ENCODE measurements around the gene CPLX1.

CPLX1 gene

GRCh38 chr4:835148-836002, 9.4 kb upstream of the CPLX1 start:
- in situ Hi-C loops (cut with HindIII; ENCODE audit: low pct_ligation_motif_present, low sequenced_read_pairs): no loop called here
- Histone ChIP-seq H3K4me3 (ENCODE audit: low read depth, low read length) (no peak overlapping the region), H3K27ac (no peak overlapping the region), H3K36me3 (replicated peaks) (no peaks in the 10 kb centered on the region), H3K27me3 (replicated peaks) (no peaks in the 10 kb centered on the region)
- TF ChIP-seq, protein P1, sequence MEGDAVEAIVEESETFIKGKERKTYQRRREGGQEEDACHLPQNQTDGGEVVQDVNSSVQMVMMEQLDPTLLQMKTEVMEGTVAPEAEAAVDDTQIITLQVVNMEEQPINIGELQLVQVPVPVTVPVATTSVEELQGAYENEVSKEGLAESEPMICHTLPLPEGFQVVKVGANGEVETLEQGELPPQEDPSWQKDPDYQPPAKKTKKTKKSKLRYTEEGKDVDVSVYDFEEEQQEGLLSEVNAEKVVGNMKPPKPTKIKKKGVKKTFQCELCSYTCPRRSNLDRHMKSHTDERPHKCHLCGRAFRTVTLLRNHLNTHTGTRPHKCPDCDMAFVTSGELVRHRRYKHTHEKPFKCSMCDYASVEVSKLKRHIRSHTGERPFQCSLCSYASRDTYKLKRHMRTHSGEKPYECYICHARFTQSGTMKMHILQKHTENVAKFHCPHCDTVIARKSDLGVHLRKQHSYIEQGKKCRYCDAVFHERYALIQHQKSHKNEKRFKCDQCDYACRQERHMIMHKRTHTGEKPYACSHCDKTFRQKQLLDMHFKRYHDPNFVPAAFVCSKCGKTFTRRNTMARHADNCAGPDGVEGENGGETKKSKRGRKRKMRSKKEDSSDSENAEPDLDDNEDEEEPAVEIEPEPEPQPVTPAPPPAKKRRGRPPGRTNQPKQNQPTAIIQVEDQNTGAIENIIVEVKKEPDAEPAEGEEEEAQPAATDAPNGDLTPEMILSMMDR (IDR thresholded peaks at IDR 0.05; ENCODE audit: low read depth, low read length, missing control alignments): no peak
- no peak for DNase-seq

DNA sequence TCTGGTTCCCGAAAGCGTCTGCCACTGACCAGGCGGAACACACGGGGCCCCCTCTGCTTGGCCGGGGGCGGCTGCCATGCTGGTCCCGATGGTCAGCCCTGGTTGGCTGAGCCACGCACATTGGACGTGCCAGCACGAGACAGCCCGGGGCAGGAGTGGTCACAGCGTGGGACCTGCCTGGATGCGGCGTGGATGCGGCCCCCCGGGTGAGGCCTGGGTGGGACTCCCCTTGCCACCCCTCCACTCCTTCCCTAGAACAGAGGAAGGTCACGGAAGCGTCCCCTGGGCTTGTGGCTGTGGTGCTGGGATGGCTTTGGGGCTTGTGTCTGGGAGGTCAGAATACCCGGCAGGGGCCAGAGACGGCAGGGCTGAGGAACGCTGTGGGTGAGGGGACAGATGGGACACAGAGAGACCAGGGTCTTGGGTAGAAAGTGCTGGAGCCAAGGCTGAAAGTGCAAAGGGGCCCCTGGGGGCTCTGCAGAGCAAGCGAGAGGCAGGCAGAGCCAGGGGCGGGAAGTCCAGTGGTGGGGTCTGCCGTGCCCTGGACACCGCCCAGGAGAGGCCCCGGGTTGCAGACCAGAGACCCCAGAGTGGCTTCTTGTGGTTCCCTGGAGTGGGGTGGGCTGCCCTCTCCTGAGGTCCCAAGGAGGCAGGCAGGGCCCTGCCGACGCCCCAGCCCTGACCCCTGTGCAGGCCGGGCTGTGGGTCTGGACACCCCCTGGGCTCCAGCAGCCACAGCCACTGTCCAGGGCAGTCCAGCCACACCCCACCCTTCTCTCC, 8.6 kb upstream of the CPLX1 start:
- H3K4me3 ChIP-seq (ENCODE audit: low read depth, low read length): no peak overlapping the region
- TF ChIP-seq, protein P1 (IDR thresholded peaks at IDR 0.05; ENCODE audit: low read depth, low read length, missing control alignments): no peak
- DNase-seq: no peak
- in situ Hi-C loops (cut with HindIII; ENCODE audit: low pct_ligation_motif_present, low sequenced_read_pairs): no loop called here
- no peaks in the 10 kb centered on the region for H3K36me3 ChIP-seq (replicated peaks)
- no peak overlapping the region for H3K27ac ChIP-seq
- H3K27me3 ChIP-seq (replicated peaks): no peaks in the 10 kb centered on the region

- in situ Hi-C loops (cut with HindIII; ENCODE audit: low pct_ligation_motif_present, low sequenced_read_pairs): no loop called here
- Histone ChIP-seq H3K4me3 (ENCODE audit: low read depth, low read length) (no peak overlapping the region), H3K27me3 (replicated peaks) (no peaks in the 10 kb centered on the region), H3K36me3 (replicated peaks) (no peaks in the 10 kb centered on the region), H3K27ac (no peak overlapping the region)
- TF ChIP-seq, protein P1 (IDR thresholded peaks at IDR 0.05; ENCODE audit: low read depth, low read length, missing control alignments): no peak
- no peak for DNase-seq
These were observed 7.9 kb upstream of the CPLX1 start for GRCh38 chr4:833731-834367.

DNA sequence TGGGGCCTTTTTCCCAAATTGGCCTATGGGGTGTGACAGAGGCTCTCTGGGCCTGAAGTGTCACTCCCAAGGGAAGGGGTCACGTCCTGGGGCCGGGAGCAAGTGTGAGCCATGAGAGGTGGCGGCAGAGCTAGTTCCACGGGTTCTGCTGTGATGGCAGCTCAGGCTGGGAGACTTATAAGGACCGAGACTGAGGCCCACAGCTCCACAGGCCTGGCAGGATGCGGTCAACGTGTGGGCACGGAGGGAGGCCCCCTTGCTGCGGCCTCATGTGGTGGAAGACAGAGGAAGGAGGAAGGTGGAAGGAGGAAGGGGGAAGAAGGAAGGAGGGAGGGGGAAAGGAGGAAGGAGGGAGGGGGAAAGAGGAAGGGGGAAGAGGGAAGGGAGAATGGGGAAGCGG, 7.2 kb upstream of the CPLX1 start:
- Histone ChIP-seq H3K4me3 (ENCODE audit: low read depth, low read length) (no peak overlapping the region), H3K36me3 (replicated peaks) (no peaks in the 10 kb centered on the region), H3K27ac (no peak overlapping the region), H3K27me3 (replicated peaks) (peaks cover 5% of the 10 kb centered on the region)
- in situ Hi-C loops (cut with HindIII; ENCODE audit: low pct_ligation_motif_present, low sequenced_read_pairs): no loop called here
- TF ChIP-seq, protein P1 (IDR thresholded peaks at IDR 0.05; ENCODE audit: low read depth, low read length, missing control alignments): no peak
- DNase-seq: no peak

- H3K4me3 ChIP-seq (ENCODE audit: low read depth, low read length): no peak overlapping the region
- H3K27me3 ChIP-seq (replicated peaks): peaks cover 11% of the 10 kb centered on the region
- H3K27ac ChIP-seq: no peak overlapping the region
- DNase-seq: no peak
- in situ Hi-C loops (cut with HindIII; ENCODE audit: low pct_ligation_motif_present, low sequenced_read_pairs): no loop called here
- TF ChIP-seq, protein P1 (IDR thresholded peaks at IDR 0.05; ENCODE audit: low read depth, low read length, missing control alignments): no peak
- no peaks in the 10 kb centered on the region for H3K36me3 ChIP-seq (replicated peaks)
These were observed 6.6 kb upstream of the CPLX1 start for GRCh38 chr4:832536-832935.

All from brain microvascular endothelial cell (primary cell).